ENCODE data around the gene KIF9.
"Not testable (repeated sequence)": the region's sequence is repeated elsewhere in the genome, so short reads cannot be mapped to it uniquely, and the experiment has no call there.

The KIF9 gene

DNA sequence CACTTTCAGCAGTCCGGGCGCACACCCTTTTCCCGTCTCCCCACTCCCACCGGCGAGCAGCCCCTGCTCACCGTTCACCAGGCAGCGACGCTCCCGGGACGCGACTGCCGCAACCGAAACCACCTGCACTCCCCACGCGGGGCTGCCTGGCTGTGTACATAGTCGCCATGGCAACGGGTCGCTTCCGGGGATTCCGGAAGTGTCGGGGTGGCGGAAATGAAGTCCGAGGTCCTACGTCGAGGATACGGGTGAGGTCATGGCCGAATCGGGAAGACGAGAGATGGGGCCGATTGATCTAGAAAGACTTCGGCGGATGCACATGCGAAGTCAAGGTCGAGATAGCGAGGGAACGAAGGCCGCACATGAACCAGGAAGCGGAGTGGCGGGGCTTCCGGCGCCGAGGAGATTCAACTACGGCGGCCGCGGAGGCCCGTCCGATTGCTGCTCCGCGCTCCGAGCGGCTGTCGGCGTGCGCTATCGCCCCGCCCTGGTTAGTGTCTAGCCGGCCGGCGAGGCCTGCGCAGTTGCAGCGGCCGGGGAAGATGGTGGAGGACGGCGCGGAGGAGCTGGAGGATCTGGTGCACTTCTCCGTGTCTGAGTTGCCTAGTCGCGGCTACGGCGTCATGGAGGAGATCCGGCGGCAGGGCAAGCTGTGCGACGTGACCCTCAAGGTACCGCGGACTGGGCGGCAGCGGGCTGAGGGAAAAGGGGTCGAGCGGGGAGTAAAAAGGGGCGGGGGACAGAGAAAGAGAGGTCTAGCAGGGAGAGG is at the start of gene KIF9, which contains the start of gene KLHL18:
KIF9 (minus strand) TSS at position 376 of the 769 bp plus-strand sequence. CDS start 5,425 bp downstream, outside the sequence.
KLHL18 (plus strand) TSS at position 521 of the 769 bp plus-strand sequence; CDS start at position 543, 22 bp downstream.
- peak; percentile 95 for DNase-seq

- DNase-seq: peak; percentile 45
Observed at GRCh38 chr3:47324278-47324865, 41.8 kb upstream of the KIF9 start.

- no peak for DNase-seq
Observed at GRCh38 chr3:47323431-47324277, 41.1 kb upstream of the KIF9 start.

GRCh38 chr3:47319956-47320355 is 37.4 kb upstream of the KIF9 start:
- no peak for DNase-seq

- DNase-seq: no peak
Observed at GRCh38 chr3:47318916-47319315, 36.3 kb upstream of the KIF9 start.

DNA sequence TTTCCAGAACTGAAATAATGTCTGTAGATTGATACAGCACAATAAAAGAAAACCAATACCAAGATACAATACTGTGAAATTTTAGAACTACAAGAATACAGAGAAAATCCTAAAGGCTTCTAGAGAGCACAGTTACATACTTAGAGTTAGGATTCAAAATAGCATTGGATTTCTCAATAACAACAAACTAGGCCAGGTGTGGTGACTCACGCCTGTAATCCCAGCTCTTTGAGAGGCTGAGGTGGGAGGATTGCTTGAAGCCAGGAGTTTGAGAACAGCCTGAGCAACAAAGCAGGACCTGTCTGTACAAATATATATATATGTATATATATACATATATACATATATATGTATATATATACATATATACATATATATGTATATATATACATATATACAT is 33.6 kb upstream of the KIF9 start:
- DNase-seq: not testable (repeated sequence)

DNA sequence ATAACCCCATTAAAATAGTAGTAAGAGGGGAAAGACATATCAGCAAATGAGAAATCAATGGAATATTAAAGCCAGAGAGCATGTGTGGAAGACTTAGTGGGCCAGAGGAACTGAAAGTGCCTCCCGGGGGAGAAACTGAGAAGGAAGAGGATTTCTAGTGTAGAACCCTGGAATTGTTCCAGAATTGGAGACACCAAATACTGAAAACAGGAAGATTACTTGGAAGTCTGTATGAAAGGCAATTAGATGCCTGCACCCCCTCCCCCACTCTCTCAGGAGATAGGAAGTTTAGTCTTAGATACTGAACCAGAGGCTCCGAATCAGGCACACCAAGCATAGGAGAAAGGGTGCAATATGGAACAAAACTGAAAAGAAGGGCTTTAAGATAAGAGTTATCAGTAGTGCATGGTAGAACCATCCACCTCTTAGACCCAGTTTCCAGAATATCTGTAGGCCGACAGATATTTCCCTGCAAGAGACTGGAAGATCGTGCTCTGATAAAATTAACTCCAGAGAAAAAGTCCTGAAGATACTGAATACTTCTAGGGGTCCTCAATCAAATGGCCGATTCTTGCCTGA is 32.6 kb upstream of the KIF9 start:
- no peak for DNase-seq

DNA sequence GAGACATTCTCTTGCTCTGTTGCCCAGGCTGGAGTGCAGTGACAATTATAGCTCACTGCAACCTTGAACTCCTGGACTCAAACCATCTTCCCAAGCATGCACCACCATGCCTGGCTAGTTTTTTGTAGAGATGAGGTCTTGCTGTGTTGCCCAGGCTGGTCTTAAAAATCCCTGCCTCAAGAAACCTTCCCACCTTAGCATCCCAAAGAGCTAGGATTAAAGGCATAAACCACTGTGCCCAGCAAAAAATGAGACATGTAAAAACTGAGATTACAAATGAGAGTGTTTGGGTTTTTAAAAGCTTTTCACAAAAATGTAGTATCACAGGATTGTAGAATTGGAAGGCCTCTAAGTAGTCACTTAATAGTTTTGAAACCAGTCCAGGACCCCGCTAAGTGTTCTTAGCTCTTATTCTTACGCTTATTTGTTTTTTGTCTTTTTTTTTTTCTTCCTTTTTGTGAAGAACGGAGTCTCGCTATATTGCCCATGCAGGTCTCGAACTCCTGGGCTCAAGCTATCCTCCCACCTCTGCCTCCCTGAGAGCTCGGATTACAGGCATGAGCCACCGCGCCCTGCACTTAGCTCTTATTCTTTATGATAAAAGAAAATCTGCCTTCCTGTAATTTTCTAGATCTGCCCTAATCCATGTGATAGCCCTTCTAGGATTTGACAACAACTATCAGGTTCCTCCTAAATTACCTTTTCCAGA is 31.6 kb upstream of the KIF9 start:
- DNase-seq: no peak

GRCh38 chr3:47313341-47314055 is 30.9 kb upstream of the KIF9 start:
- no peak for DNase-seq

GRCh38 chr3:47310391-47310790 is 27.8 kb upstream of the KIF9 start:
- DNase-seq: no peak

GRCh38 chr3:47309231-47309630 is 26.6 kb upstream of the KIF9 start:
- not testable (repeated sequence) for DNase-seq

GRCh38 chr3:47306022-47306421 is 23.4 kb upstream of the KIF9 start:
- DNase-seq: no peak

- no peak for DNase-seq
Observed at GRCh38 chr3:47301456-47301855, 18.9 kb upstream of the KIF9 start.

GRCh38 chr3:47299381-47300318 is 17.1 kb upstream of the KIF9 start:
- DNase-seq: no peak

DNA sequence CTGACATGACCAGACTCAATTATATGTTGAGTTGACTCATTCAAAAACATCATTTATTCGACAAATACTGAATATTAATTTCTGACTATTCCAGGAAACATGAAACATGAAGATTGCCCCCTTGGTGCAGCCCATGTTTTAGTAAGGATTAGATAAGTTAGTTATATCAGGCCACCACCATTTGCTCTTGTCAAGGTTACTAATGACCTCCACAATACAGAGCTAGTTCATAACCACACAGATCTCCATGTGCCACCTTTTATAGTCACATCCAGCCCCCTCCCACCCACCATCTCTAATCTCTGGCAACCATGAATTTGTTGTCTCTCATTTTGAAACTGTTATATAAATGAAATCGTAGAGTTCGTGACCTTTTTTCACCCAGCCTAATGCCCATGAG is 15.8 kb upstream of the KIF9 start:
- DNase-seq: no peak

DNA sequence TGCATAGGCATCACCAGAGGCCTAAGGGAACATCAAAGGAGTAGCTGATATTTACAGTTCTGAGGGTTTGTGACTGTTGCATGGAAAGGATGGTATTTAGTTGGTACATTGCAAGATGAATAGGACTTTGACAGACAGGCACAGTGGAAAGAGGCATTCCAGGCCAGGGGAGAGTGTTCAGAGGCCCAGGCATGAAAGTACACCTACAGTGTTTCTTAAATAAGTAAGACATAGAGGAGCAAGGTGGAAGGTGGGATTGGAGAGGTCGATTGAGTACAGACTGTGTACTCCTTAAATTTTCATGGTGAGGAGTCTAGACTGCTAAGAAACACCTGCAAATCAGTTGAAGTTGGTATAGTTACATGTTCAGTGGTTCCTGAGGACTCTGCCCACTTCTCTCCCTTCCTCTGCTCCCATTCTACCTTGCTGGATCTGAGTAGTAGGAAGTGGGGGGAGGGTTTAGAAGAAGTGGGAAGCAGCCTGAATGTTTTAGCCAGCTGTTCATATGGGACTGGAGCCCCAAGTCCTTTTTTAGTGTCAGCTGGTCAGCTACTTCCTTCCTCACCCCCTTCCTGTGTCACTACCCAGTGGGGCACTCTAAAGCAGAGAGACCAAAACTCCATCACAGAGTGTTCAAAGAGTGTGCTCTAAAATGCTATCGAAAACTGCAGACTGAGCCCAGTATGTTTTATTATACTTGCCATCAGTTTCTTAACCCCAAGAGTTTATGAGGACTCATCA is 14.1 kb upstream of the KIF9 start:
- DNase-seq: no peak

- DNase-seq: no peak
Observed at GRCh38 chr3:47295976-47296375, 13.4 kb upstream of the KIF9 start.

DNA sequence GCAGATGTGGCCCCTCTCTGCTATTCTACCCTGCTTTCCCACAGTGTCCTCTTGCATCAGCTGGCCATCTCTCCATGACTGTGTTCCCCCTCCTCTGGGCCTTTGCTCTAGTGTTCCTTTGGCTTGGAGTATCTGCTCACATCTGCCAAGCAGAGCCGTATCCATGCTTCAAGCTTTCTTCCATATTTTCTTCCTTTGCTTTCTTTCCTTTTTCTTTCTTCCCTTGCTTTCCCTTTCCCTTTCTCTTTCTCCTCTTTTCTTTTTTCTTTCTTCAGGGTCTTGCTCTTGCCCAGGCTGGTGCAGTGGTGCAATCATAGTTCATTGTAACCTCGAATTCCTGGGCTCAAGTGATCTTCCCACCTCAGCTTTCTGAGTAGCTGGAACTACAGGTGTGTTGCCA is 12.7 kb upstream of the KIF9 start:
- DNase-seq: no peak

GRCh38 chr3:47294392-47294791 is 11.8 kb upstream of the KIF9 start:
- no peak for DNase-seq

GRCh38 chr3:47293822-47294221 is 11.2 kb upstream of the KIF9 start:
- DNase-seq: no peak
